Osteocyte (in vitro differentiated cells): ENCODE data around the gene TFDP2. TPM values are rescaled to one million over a fixed set of nuclear protein-coding genes. Genes with fewer than 3 reads are reported as not detected.

Experiments
- DNase-seq: peaks from one replicate; pipeline ENCODE4 v3.0.0; 2021; ENCODE audit warnings: mixed read lengths; ENCODE audit not compliant: unreplicated experiment; ENCODE audit errors: extremely low spot score
- H3K27ac Mint-ChIP-seq: one replicate; pipeline ENCODE4 v1.8.0; 2021; ENCODE audit warnings: mild to moderate bottlenecking, mixed read lengths; ENCODE audit not compliant: unreplicated experiment
- H3K27me3 Mint-ChIP-seq: one replicate; pipeline ENCODE4 v1.8.0; 2021; ENCODE audit warnings: mixed read lengths; ENCODE audit not compliant: unreplicated experiment
- H3K36me3 Mint-ChIP-seq: one replicate; pipeline ENCODE4 v1.8.0; 2021; ENCODE audit warnings: mixed read lengths; ENCODE audit not compliant: unreplicated experiment
- H3K4me1 Mint-ChIP-seq: one replicate; pipeline ENCODE4 v1.8.0; 2021; ENCODE audit warnings: mixed read lengths; ENCODE audit not compliant: unreplicated experiment
- H3K4me3 Mint-ChIP-seq: one replicate; pipeline ENCODE4 v1.8.0; 2021; ENCODE audit warnings: mild to moderate bottlenecking, moderate library complexity, mixed read lengths; ENCODE audit not compliant: unreplicated experiment
- H3K9me3 Mint-ChIP-seq: one replicate; pipeline ENCODE4 v1.8.0; 2021; ENCODE audit warnings: mixed read lengths; ENCODE audit not compliant: unreplicated experiment
- total RNA-seq: library from RNA; stranded (reverse); gene quantifications from 2 replicates; pipeline ENCODE4 v1.2.1, GENCODE V29; 2021
- TF ChIP-seq, protein P1 (sequence below): fragments of 200-600 bp; sonication (generic); IDR thresholded peaks from 2 replicates; pipeline ENCODE4 v1.5.0; 2021; ENCODE audit warnings: antibody characterized with exemption, mild to moderate bottlenecking, moderate library complexity

TFDP2 gene
- total RNA-seq, 1 donor from 2014 or later = 49.3 TPM

DNA sequence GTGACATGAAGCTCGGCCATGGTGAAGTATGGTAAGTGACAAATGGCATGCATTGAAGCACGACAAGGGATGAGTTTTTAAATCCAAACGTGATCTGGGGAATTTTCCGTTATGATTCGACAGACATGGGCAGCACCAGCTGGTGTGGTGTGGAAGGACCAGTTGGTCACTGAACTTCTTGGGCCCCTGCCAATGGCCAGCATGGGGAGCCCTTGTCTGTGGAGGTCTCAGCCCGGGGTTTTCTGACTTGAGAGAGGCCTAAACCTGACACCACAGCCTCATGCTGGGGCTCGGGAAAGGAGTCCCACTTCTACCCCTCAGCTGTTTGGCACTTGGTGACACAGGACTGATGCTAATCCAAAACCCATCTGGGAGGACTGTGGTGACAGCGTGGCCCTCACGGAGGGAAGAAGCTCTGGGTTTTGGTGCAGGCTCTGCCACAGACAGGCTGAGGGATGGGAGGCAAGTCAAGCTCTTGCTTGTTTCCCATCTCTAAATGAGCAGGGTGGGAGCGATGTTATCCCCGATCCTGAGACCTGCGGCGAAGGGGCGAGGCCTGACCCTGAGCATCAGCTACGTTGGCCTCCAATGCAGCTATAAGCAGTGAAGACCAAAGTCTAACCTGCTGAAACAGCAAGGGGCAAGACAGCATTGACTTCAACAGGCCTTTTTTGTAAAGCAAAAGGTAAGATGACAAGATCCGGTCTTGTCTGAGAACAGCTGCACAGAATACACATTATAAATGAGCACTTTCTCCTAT, 203.4 kb downstream of the TFDP2 start:
- Mint-ChIP-seq H3K27me3 (no peaks in the 10 kb centered on the region), H3K27ac (no peak overlapping the region), H3K4me1 (no peaks in the 10 kb centered on the region), H3K36me3 (peaks cover 10% of the 10 kb centered on the region), H3K4me3 (no peak overlapping the region), H3K9me3 (no peaks in the 10 kb centered on the region)
- DNase-seq = no peak
- TF ChIP-seq, protein P1, sequence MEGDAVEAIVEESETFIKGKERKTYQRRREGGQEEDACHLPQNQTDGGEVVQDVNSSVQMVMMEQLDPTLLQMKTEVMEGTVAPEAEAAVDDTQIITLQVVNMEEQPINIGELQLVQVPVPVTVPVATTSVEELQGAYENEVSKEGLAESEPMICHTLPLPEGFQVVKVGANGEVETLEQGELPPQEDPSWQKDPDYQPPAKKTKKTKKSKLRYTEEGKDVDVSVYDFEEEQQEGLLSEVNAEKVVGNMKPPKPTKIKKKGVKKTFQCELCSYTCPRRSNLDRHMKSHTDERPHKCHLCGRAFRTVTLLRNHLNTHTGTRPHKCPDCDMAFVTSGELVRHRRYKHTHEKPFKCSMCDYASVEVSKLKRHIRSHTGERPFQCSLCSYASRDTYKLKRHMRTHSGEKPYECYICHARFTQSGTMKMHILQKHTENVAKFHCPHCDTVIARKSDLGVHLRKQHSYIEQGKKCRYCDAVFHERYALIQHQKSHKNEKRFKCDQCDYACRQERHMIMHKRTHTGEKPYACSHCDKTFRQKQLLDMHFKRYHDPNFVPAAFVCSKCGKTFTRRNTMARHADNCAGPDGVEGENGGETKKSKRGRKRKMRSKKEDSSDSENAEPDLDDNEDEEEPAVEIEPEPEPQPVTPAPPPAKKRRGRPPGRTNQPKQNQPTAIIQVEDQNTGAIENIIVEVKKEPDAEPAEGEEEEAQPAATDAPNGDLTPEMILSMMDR = no peak

DNA sequence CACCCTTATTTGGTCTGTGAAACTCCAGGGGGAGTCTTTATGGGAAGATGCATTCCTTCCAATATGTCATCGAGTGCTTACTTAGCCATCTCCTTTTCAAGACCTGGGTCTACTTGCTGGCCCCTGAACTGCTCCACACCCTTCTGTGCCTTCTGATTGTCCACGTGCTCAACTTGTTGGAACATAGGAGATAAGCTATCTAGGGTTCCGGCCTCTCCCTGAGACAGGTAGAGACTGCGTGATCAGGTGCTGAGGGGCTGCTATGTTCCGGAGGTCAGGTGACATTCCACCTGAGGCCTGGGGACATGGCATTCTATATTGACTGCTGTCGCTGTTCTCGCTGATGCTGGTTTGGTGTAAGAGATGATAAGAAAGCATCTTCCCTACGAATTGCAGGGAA, 207.3 kb downstream of the TFDP2 start:
- TF ChIP-seq, protein P1 = no peak
- Mint-ChIP-seq H3K27me3 (no peaks in the 10 kb centered on the region), H3K27ac (no peak overlapping the region), H3K9me3 (no peaks in the 10 kb centered on the region), H3K4me3 (no peak overlapping the region), H3K4me1 (peaks cover 11% of the 10 kb centered on the region), H3K36me3 (no peaks in the 10 kb centered on the region)
- no peak for DNase-seq

GRCh38 chr3:141941093-141941492, 208.3 kb downstream of the TFDP2 start:
- Mint-ChIP-seq H3K4me1 (peaks cover 11% of the 10 kb centered on the region), H3K27ac (no peak overlapping the region), H3K36me3 (no peaks in the 10 kb centered on the region), H3K4me3 (no peak overlapping the region), H3K9me3 (no peaks in the 10 kb centered on the region), H3K27me3 (no peaks in the 10 kb centered on the region)
- DNase-seq = no peak
- TF ChIP-seq, protein P1 = no peak

DNA sequence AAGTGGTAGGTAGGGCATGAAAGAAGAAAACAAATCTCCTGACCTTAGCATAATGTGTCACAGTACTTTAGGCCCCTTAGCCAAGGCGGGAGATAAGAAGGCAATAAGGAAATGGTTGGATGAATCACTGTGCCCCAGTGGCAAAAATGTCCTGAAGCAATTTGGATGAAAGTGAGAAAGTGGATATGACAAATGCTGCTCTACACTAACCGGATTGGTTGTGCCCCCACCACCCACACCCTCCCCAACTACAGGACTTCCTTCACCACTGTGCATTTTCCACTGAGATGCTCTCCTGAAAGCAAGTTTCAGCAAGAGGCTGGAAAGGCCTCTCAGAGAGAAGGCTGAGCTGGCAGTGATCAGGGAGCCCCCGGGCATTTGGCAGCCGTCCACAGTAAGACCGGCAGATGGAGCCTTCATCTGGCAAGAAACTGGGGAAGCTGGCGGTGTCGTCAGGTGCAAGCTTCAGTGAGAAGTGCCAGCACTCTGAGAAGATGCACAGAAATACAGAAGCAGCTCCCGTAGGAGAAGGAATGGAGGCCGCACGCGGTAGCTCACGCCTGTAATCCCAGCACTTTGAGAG, 209.1 kb downstream of the TFDP2 start:
- Mint-ChIP-seq H3K4me1 (peaks cover 11% of the 10 kb centered on the region), H3K4me3 (no peak overlapping the region), H3K36me3 (no peaks in the 10 kb centered on the region), H3K27ac (peak overlapping the region; percentile 18), H3K9me3 (no peaks in the 10 kb centered on the region), H3K27me3 (no peaks in the 10 kb centered on the region)
- peak; percentile 91 for DNase-seq
- TF ChIP-seq, protein P1 = no peak

GRCh38 chr3:141939759-141940158, 209.6 kb downstream of the TFDP2 start:
- peaks cover 11% of the 10 kb centered on the region for H3K4me1 Mint-ChIP-seq
- TF ChIP-seq, protein P1 = no peak
- H3K27me3 Mint-ChIP-seq = no peaks in the 10 kb centered on the region
- no peak overlapping the region for H3K4me3 Mint-ChIP-seq
- H3K27ac Mint-ChIP-seq = no peak overlapping the region
- no peaks in the 10 kb centered on the region for H3K9me3 Mint-ChIP-seq
- DNase-seq = no peak
- no peaks in the 10 kb centered on the region for H3K36me3 Mint-ChIP-seq
